Breast epithelium (tissue), 4 donors: Measurements from ENCODE around the gene TLCD1. TPM values are rescaled to one million over a fixed set of nuclear protein-coding genes. Genes with fewer than 3 reads are reported as not detected.
A peak's percentile ranks its signal among the peaks of the same experiment; 100 is the strongest.

Source experiments
- DNase-seq, 2 donors: peaks; one replicate each; pipeline ENCODE4 v3.0.0-alpha.2; 2019; ENCODE audit warnings: low spot score in 2 of 2
- H3K27ac ChIP-seq, 2 donors: fragments of 200-600 bp; sonication (generic) in 1 of 2; one replicate each; pipeline ENCODE4 v1.5.1; 2016 to 2019; ENCODE audit warnings: mild to moderate bottlenecking in 1 of 2
- H3K27me3 ChIP-seq, 2 donors: fragments of 200-600 bp; sonication (generic) in 1 of 2; one replicate each; pipeline versions ENCODE4 v1.5.1 to v1.6.0; 2017 to 2019; ENCODE audit warnings: control low read depth in 1 of 2, mild to moderate bottlenecking in 1 of 2
- H3K36me3 ChIP-seq: fragments of 200-600 bp; one replicate; pipeline ENCODE4 v1.5.1; 2019
- H3K4me1 ChIP-seq, 2 donors: fragments of 200-600 bp; sonication (generic); one replicate each; pipeline ENCODE4 v1.5.1; 2016 to 2019; ENCODE audit warnings: control low read depth in 1 of 2
- H3K4me3 ChIP-seq, 3 donors: fragments of 200-600 bp; sonication (generic); 1 replicate in 2 of 3; 2 replicates in 1 of 3; pipeline ENCODE4 v1.5.1; 2016 to 2019; ENCODE audit warnings: mild to moderate bottlenecking in 3 of 3, moderate library complexity in 2 of 3
- H3K9me3 ChIP-seq, 2 donors: fragments of 200-600 bp; sonication (generic) in 1 of 2; one replicate each; pipeline ENCODE4 v1.5.1; 2016 to 2019; ENCODE audit warnings: control low read depth in 1 of 2
- POLR2A ChIP-seq: fragments of 450-650 bp; IDR thresholded peaks from one replicate; pipeline ENCODE4 v1.6.1; 2016; ENCODE audit warnings: antibody characterized with exemption, mild to moderate bottlenecking, moderate library complexity
- POLR2AphosphoS5 ChIP-seq, 3 donors: sonication (generic); formaldehyde crosslinking; IDR thresholded peaks; one replicate each; pipeline ENCODE4 v1.6.1; 2017; ENCODE audit warnings: antibody characterized with exemption in 3 of 3
- intact Hi-C: fragments of 100-400 bp; cut with DNase I; formaldehyde crosslinking; loops from one replicate; pipeline ENCODE4 v1.15.1; 2023; ENCODE audit warnings: low total_unique reads
- total RNA-seq, 3 donors: library from RNA; depleted of rRNA; stranded (reverse); fragments of >200 nt; gene quantifications; one replicate each; pipeline ENCODE4 v1.1.0, GENCODE V29; 2016
- TF ChIP-seq, protein P1 (sequence below), 3 donors: fragments of 450-650 bp; IDR thresholded peaks; one replicate each; pipeline ENCODE4 v1.5.1; 2016 to 2017; ENCODE audit warnings: antibody characterized with exemption in 3 of 3, mild to moderate bottlenecking in 3 of 3, moderate library complexity in 3 of 3

TLCD1 gene
- total RNA-seq, 3 donors from 2014 or later, result 2.4 to 8.3 (median 3.9) TPM

DNA sequence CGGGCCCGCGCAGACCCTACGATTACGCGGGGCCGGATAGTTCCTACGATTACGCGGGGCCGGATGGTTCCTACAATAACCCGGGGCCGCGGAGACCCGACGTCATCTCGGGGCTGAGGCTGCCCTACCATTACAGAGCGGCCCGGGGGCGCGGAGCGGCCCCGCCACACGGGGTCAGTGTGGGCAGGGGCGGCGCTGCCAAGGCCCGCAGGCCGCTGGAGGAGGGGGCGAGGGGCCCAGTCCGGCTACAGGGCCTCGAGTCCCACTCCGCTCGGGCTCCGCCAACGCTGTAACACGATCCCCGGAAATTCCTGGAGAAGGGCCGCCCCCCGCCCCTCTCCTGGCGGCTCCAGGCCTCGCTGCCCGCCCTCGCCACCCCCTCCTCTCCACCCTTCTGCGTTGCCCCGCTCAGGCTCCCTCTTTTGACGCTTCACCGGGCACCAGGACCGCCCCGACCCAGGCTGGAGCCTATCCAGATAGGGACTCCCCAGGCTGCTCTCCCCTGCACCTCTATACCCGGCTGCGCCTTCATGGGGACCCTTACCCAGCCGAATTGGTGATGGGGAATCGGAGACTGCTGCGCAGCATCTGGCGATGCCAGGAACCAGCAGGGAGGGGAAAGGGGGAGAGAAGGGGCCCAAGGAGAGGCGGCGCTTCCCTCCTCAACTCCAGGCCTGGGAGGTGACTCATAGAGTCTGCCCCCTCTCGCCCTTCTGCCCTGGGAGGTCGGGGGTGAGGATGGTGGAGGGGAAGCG, 8.3 kb downstream of the TLCD1 start, which contains the start of gene RAB34:
Gene RAB34 (minus strand): TSS at position 291 of the 755 bp plus-strand sequence. CDS start 602 bp downstream, outside the sequence.
- Histone ChIP-seq H3K36me3 (no peaks in the 10 kb centered on the region), H3K27me3 (no peaks in the 10 kb centered on the region), H3K27ac (peak within 1 kb of the TSS; percentile 95 to 98), H3K9me3 (no peaks in the 10 kb centered on the region), H3K4me1 (peaks cover 0 to 27% of the 10 kb centered on the region in 2 donors), H3K4me3 (peak within 1 kb of the TSS; percentile 72 to 97 (median 93))
- DNase-seq, result peak; percentile 66 to 76
- intact Hi-C loops, result no loop called here
- peak; percentile 54 to 65 (median 61) for TF ChIP-seq POLR2AphosphoS5 (IDR thresholded peaks at IDR 0.05)
- TF ChIP-seq, protein P1, sequence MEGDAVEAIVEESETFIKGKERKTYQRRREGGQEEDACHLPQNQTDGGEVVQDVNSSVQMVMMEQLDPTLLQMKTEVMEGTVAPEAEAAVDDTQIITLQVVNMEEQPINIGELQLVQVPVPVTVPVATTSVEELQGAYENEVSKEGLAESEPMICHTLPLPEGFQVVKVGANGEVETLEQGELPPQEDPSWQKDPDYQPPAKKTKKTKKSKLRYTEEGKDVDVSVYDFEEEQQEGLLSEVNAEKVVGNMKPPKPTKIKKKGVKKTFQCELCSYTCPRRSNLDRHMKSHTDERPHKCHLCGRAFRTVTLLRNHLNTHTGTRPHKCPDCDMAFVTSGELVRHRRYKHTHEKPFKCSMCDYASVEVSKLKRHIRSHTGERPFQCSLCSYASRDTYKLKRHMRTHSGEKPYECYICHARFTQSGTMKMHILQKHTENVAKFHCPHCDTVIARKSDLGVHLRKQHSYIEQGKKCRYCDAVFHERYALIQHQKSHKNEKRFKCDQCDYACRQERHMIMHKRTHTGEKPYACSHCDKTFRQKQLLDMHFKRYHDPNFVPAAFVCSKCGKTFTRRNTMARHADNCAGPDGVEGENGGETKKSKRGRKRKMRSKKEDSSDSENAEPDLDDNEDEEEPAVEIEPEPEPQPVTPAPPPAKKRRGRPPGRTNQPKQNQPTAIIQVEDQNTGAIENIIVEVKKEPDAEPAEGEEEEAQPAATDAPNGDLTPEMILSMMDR (IDR thresholded peaks at IDR 0.05), result no peak

DNA sequence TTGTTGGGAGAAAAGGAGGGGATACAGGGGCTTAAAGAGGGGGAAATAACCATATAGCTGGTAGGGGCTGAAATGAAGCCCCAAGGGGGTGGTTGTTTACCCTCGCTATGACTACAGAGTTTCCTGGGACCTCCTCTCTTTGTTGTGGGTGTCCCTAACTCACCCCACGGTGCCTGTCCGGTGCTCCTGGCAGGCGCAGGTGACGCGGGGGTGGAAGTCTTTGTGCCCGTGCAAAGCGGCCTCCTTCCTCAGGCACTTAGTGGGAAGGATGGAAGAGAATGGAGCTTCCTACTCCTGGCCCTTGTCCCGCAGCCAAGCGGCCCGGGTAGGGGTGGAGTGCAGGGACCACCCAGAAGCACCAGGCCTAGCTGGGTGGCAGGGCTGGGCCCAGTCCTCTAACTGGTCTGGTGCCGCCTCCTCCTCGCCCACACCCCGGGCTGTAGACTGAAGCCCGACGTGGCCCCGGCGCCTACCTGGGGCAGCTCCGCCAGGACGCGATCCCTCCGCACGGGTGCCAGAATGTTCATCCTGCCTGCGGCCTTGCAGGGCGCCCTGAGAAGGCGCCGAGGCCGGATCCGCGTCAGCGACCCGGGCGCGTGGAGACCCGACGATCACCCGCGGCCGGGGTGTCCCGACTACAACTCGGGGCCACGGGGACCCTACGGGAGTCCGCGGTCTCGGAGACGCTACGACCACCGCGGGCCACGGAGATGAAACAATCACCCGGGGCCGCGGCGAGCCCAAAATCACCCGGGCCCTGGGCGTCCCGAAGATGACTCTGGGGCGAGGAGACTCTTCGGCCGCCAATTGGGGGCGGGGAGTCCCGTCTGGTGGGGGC, 9.1 kb downstream of the TLCD1 start:
- Histone ChIP-seq H3K27me3 (no peaks in the 10 kb centered on the region), H3K36me3 (no peaks in the 10 kb centered on the region), H3K27ac (peak overlapping the region; percentile 95 to 98), H3K9me3 (no peaks in the 10 kb centered on the region), H3K4me1 (peaks cover 0 to 27% of the 10 kb centered on the region in 2 donors), H3K4me3 (peak overlapping the region; percentile 72 to 97 (median 93))
- TF ChIP-seq POLR2AphosphoS5 (IDR thresholded peaks at IDR 0.05), result peak in 1 of 3 donors; percentile 4
- TF ChIP-seq, protein P1 (IDR thresholded peaks at IDR 0.05), result no peak
- DNase-seq, result no peak
- intact Hi-C loops, result no loop called here

DNA sequence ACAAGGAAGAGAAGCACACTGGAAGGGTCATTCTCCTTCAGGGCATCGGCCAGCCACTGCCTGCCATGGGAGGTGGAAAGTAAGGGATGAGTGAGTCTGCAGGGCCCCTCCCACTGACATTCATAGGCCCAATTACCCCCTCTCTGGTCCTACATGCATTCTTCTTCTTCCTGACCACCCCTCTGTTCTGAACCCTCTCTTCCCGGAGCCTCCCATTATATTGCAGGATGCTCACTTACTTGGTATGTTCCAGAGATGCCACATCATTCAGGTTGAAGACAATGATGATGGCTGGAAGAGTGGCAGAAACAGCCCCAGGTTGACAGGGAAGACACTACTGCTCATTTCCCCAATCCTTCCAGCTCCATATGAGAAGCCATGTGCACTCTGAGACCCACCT, 10.8 kb downstream of the TLCD1 start:
- DNase-seq, result no peak
- no peaks in the 10 kb centered on the region for H3K9me3 ChIP-seq
- H3K36me3 ChIP-seq, result no peaks in the 10 kb centered on the region
- TF ChIP-seq POLR2A, result no peak
- no peaks in the 10 kb centered on the region for H3K27me3 ChIP-seq
- no peak overlapping the region for H3K27ac ChIP-seq
- peaks cover 0 to 16% of the 10 kb centered on the region in 2 donors for H3K4me1 ChIP-seq
- intact Hi-C loops, result no loop called here
- no peak overlapping the region for H3K4me3 ChIP-seq

DNA sequence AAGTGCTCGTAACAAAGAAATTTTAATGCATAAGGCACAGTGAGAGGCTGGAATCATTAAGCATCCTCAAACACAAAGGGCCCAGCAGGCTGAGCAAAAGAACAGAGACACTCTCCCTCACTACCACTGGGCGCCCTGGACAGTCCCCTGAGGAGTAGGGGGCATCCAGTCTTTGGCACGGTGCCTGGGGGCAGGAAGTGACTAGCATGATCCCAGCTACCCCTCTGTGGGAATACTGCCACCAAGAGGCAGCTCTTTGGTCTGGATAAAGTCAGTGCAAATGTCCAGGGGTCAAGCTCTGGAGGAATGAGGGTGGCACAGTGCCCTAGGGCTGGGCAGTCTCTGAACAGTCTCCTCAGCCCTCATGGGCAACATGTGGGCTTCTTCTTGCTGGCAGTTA, 11.8 kb downstream of the TLCD1 start:
- no peaks in the 10 kb centered on the region for H3K36me3 ChIP-seq
- TF ChIP-seq POLR2AphosphoS5 (IDR thresholded peaks at IDR 0.05), result no peak
- no peak for TF ChIP-seq POLR2A
- TF ChIP-seq, protein P1 (IDR thresholded peaks at IDR 0.05), result no peak
- no peaks in the 10 kb centered on the region for H3K9me3 ChIP-seq
- peaks cover 0 to 16% of the 10 kb centered on the region in 2 donors for H3K4me1 ChIP-seq
- intact Hi-C loops, result no loop called here
- no peak for DNase-seq
- no peak overlapping the region for H3K4me3 ChIP-seq
- H3K27me3 ChIP-seq, result no peaks in the 10 kb centered on the region
- H3K27ac ChIP-seq, result no peak overlapping the region

DNA sequence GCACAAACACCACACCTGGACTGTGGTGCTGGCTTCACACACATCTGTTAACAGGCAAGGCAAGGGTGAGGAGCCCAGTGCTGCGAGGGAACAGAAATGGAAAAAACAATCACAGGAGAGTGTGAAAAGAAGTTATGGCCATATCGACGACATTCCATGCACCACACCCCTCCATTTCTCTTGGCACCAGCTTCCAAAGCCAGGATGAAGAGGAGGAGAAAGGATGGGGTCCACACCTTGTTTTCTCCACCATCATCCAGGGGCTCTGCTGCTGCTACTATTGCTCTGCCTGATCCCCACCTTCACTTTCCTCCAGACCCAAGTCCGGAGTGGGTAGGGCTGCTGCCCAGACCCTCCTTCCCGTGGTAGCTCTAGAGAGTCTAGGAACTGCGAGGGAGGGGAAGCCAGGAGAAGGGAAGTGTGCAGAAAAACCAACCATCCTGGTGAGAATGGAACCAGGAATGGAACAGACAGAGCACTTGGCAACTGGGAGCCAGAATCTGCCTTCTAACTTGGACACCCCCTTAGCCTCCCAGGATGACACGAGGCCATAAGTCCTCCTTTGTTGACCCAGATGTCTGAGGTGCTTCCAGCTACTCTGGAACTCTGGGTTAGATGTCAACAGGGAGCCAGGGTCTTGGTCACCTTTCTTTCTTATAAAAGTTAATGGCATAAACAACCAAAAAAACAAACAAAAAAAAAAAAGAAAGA, 13.2 kb downstream of the TLCD1 start:
- Histone ChIP-seq H3K27ac (no peak overlapping the region), H3K4me1 (peaks cover 0 to 10% of the 10 kb centered on the region in 2 donors), H3K27me3 (no peaks in the 10 kb centered on the region), H3K9me3 (no peaks in the 10 kb centered on the region), H3K4me3 (no peak overlapping the region), H3K36me3 (no peaks in the 10 kb centered on the region)
- intact Hi-C loops, result no loop called here
- TF ChIP-seq, protein P1 (IDR thresholded peaks at IDR 0.05), result no peak
- TF ChIP-seq POLR2AphosphoS5 (IDR thresholded peaks at IDR 0.05), result no peak
- no peak for TF ChIP-seq POLR2A
- no peak for DNase-seq
